NT2/D1 (cell line): ENCODE data around the gene TTC3.

ENCODE experiments used
- DNase-seq: peaks from one replicate; pipeline ENCODE4 v3.0.0-alpha.2; 2011; ENCODE audit warnings: low read depth, low spot score
- H3K27me3 ChIP-seq: 2 replicates; pipeline ENCODE4 v1.6.0; 2011; ENCODE audit warnings: mild to moderate bottlenecking; ENCODE audit not compliant: insufficient read length, insufficient read depth
- H3K36me3 ChIP-seq: 2 replicates; pipeline ENCODE4 v1.6.1; 2011; ENCODE audit warnings: mild to moderate bottlenecking, low read length, mixed read lengths; ENCODE audit not compliant: insufficient read depth, insufficient read length
- H3K4me1 ChIP-seq: 2 replicates; pipeline ENCODE4 v1.5.1; 2011; ENCODE audit not compliant: insufficient read depth, insufficient read length
- H3K4me3 ChIP-seq: 2 replicates; pipeline ENCODE4 v1.5.1; 2011; ENCODE audit warnings: low read depth; ENCODE audit not compliant: insufficient read length
- H3K9ac ChIP-seq: 2 replicates; pipeline ENCODE4 v1.6.0; 2011; ENCODE audit warnings: low read depth; ENCODE audit not compliant: insufficient read length
- H3K9me3 ChIP-seq: 2 replicates; pipeline ENCODE4 v1.5.1; 2011; ENCODE audit warnings: mild to moderate bottlenecking, low read length; ENCODE audit not compliant: insufficient read depth
- SUZ12 ChIP-seq: IDR thresholded peaks from 2 replicates; pipeline ENCODE4 v1.6.1; 2011; ENCODE audit not compliant: insufficient read length, insufficient read depth; ENCODE audit errors: extremely low read depth
- YY1 ChIP-seq: IDR thresholded peaks from 2 replicates; pipeline ENCODE4 v1.6.1; 2011; ENCODE audit not compliant: insufficient read length, insufficient read depth
- ZNF274 ChIP-seq: IDR thresholded peaks from 2 replicates; pipeline ENCODE4 v1.6.1; 2011; ENCODE audit warnings: mild to moderate bottlenecking, low read depth, low read length

Gene TTC3

GRCh38 chr21:37224861-37225839 is 152.1 kb downstream of the TTC3 start:
- H3K9me3 ChIP-seq: no peaks in the 10 kb centered on the region; the same call in 1 of the 2 replicates
- no peaks in the 10 kb centered on the region for H3K4me1 ChIP-seq
- peaks cover 70% of the 10 kb centered on the region for H3K36me3 ChIP-seq
- no peak for DNase-seq
- H3K4me3 ChIP-seq: no peak overlapping the region
- H3K9ac ChIP-seq: no peak overlapping the region
- peaks cover 7% of the 10 kb centered on the region for H3K27me3 ChIP-seq
- no peak for TF ChIP-seq YY1
- TF ChIP-seq ZNF274: no peak
- TF ChIP-seq SUZ12: no peak

- H3K4me3 ChIP-seq: no peak overlapping the region
- H3K9ac ChIP-seq: no peak overlapping the region
- H3K4me1 ChIP-seq: peaks cover 2% of the 10 kb centered on the region
- H3K27me3 ChIP-seq: no peaks in the 10 kb centered on the region
- H3K36me3 ChIP-seq: peaks cover 81% of the 10 kb centered on the region
- no peaks in the 10 kb centered on the region; the same call in 1 of the 2 replicates for H3K9me3 ChIP-seq
- no peak for DNase-seq
- TF ChIP-seq ZNF274 (no peak), YY1 (no peak), SUZ12 (no peak)
Measured at GRCh38 chr21:37226041-37226920, 153.2 kb downstream of the TTC3 start.

- H3K9ac ChIP-seq: no peak overlapping the region
- H3K36me3 ChIP-seq: peaks cover 92% of the 10 kb centered on the region
- H3K4me1 ChIP-seq: peaks cover 2% of the 10 kb centered on the region
- no peak overlapping the region for H3K4me3 ChIP-seq
- no peak for DNase-seq
- TF ChIP-seq ZNF274 (no peak), SUZ12 (no peak), YY1 (no peak)
- no peaks in the 10 kb centered on the region for H3K9me3 ChIP-seq
- H3K27me3 ChIP-seq: no peaks in the 10 kb centered on the region
Measured at GRCh38 chr21:37227071-37228002, 154.3 kb downstream of the TTC3 start.

GRCh38 chr21:37228003-37228400 is 154.9 kb downstream of the TTC3 start:
- Histone ChIP-seq H3K9me3 (no peaks in the 10 kb centered on the region), H3K27me3 (no peaks in the 10 kb centered on the region), H3K36me3 (peaks cover 97% of the 10 kb centered on the region), H3K9ac (no peak overlapping the region), H3K4me3 (no peak overlapping the region), H3K4me1 (peaks cover 2% of the 10 kb centered on the region)
- no peak for TF ChIP-seq YY1
- TF ChIP-seq ZNF274: no peak
- TF ChIP-seq SUZ12: no peak
- no peak for DNase-seq

GRCh38 chr21:37230632-37231248 is 157.7 kb downstream of the TTC3 start:
- H3K36me3 ChIP-seq: peaks cover 83% of the 10 kb centered on the region
- no peaks in the 10 kb centered on the region for H3K27me3 ChIP-seq
- DNase-seq: no peak
- no peak overlapping the region for H3K9ac ChIP-seq
- no peak overlapping the region for H3K4me3 ChIP-seq
- H3K4me1 ChIP-seq: peaks cover 2% of the 10 kb centered on the region
- no peaks in the 10 kb centered on the region for H3K9me3 ChIP-seq
- TF ChIP-seq YY1: no peak
- TF ChIP-seq SUZ12: no peak
- TF ChIP-seq ZNF274: no peak

GRCh38 chr21:37231249-37231645 is 158.2 kb downstream of the TTC3 start:
- Histone ChIP-seq H3K27me3 (no peaks in the 10 kb centered on the region), H3K36me3 (peaks cover 81% of the 10 kb centered on the region)
- no peak for TF ChIP-seq ZNF274
- TF ChIP-seq SUZ12: no peak
- TF ChIP-seq YY1: no peak

More at GRCh38 chr21:37231249-37231645, 158.2 kb downstream of the TTC3 start:
- Histone ChIP-seq H3K4me3 (no peak overlapping the region), H3K9me3 (no peaks in the 10 kb centered on the region), H3K9ac (no peak overlapping the region), H3K4me1 (peaks cover 2% of the 10 kb centered on the region)
- DNase-seq: no peak
